Thoracic aorta (tissue), 2 donors: ENCODE results near the gene MAP2K1. TPM values are rescaled to one million over a fixed set of nuclear protein-coding genes. Genes with fewer than 3 reads are reported as not detected.

Experiments
- ATAC-seq: fragments of 150-250 bp; one replicate; pipeline ENCODE4 v1.8.0; 2017; ENCODE audit warnings: low read depth; ENCODE audit not compliant: insufficient number of reproducible peaks, low FRiP score
- DNase-seq: peaks from one replicate; pipeline ENCODE4 v3.0.0-alpha.2; 2020; ENCODE audit warnings: low spot score
- H3K27ac ChIP-seq, 2 donors: fragments of 200-600 bp; sonication (generic); 1 replicate in 1 of 2; 2 replicates in 1 of 2; pipeline ENCODE4 v1.5.1; 2016; ENCODE audit warnings: mild to moderate bottlenecking in 2 of 2, moderate library complexity in 2 of 2
- H3K27me3 ChIP-seq: fragments of 200-600 bp; sonication (generic); replicated peaks from 2 replicates; pipeline ENCODE4 v1.6.0; 2016; ENCODE audit warnings: mild to moderate bottlenecking; ENCODE audit not compliant: insufficient read depth
- H3K36me3 ChIP-seq: fragments of 200-600 bp; sonication (generic); one replicate; pipeline ENCODE4 v1.5.1; 2016
- H3K4me1 ChIP-seq, 2 donors: fragments of 200-600 bp; sonication (generic); 1 replicate in 1 of 2; 2 replicates in 1 of 2; pipeline versions ENCODE4 v1.5.1 to v1.6.0; 2016; ENCODE audit warnings: low read depth in 2 of 2, mild to moderate bottlenecking in 1 of 2; ENCODE audit not compliant: control insufficient read depth in 1 of 2
- H3K4me3 ChIP-seq: fragments of 200-600 bp; sonication (generic); 2 replicates; pipeline ENCODE4 v1.5.1; 2016; ENCODE audit warnings: mild to moderate bottlenecking
- H3K9me3 ChIP-seq: fragments of 200-600 bp; sonication (generic); 2 replicates; pipeline ENCODE4 v1.5.1; 2016
- CTCF ChIP-seq: fragments of 200-600 bp; sonication (generic); IDR thresholded peaks from one replicate; pipeline ENCODE4 v1.5.1; 2019; ENCODE audit warnings: antibody characterized with exemption
- total RNA-seq, 2 donors: library from RNA; depleted of rRNA; stranded (reverse); fragments of >200 nt; gene quantifications; one replicate each; pipeline versions ENCODE4 v1.1.0 to v1.2.3, GENCODE V29; 2016

Gene MAP2K1
- total RNA-seq, 2 donors from 2014 or later = 58.7 to 62.3 TPM

DNA sequence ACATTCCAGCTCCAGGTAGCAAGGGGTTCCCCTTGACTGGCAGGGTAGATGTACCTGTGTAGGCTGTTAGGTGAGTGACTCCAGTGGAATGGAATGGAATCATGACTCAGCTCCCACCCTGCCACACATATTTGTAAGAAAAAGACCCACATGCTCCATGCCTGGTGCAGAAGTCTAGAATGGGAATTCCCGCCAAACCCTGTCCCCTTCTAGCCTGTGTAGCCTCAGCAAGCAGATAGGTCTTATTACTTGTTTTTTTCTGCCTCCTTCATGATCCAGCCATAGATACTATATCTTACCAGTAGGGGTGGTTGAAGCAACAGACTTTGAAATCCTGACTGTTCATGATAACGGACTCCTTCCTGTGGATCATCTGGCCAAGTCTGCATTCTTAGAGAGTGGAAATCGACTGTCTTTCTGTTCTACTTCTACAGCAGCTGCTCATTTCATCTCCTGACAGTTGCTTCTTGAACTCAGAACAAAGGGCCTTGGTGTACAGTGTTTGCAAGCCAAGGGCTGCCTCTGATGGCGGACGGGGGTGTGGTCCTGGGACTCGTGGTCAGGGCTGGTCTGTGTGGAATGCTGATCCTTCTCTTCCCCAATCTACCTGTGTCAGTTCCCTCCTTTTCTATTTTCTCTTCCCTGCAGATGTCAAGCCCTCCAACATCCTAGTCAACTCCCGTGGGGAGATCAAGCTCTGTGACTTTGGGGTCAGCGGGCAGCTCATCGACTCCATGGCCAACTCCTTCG lies 94.6 kb downstream of the MAP2K1 start:
- TF ChIP-seq CTCF = no peak
- ATAC-seq = no peak
- H3K9me3 ChIP-seq = no peaks in the 10 kb centered on the region
- no peaks in the 10 kb centered on the region for H3K27me3 ChIP-seq
- DNase-seq = no peak
- no peaks in the 10 kb centered on the region for H3K4me1 ChIP-seq
- H3K36me3 ChIP-seq = peaks cover 18% of the 10 kb centered on the region
- no peak overlapping the region for H3K4me3 ChIP-seq
- H3K27ac ChIP-seq = no peak overlapping the region

DNA sequence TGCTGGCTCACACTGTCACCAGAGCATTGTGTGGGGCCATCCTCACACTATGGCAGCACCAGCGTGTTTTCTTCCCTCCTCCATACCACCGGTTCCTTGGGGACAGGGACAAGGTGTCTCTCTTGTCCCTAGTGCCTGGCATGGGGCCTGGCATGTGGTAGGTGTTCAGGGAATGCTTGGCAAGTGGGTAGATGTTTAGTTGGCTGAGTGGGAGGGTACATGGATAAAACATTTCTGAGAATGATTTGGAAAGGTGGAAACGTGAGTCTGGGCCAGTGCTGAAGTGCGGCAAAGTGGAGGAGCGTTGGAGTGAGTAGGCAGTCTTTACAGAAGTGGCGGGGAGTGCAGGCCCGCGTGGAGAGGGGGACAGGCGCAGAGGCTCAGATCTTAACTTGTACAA lies 95.8 kb downstream of the MAP2K1 start:
- ATAC-seq (no peak), DNase-seq (no peak)
- no peak for TF ChIP-seq CTCF
- Histone ChIP-seq H3K36me3 (peaks cover 28% of the 10 kb centered on the region), H3K27me3 (no peaks in the 10 kb centered on the region), H3K27ac (no peak overlapping the region), H3K4me1 (no peaks in the 10 kb centered on the region), H3K4me3 (no peak overlapping the region), H3K9me3 (no peaks in the 10 kb centered on the region)

DNA sequence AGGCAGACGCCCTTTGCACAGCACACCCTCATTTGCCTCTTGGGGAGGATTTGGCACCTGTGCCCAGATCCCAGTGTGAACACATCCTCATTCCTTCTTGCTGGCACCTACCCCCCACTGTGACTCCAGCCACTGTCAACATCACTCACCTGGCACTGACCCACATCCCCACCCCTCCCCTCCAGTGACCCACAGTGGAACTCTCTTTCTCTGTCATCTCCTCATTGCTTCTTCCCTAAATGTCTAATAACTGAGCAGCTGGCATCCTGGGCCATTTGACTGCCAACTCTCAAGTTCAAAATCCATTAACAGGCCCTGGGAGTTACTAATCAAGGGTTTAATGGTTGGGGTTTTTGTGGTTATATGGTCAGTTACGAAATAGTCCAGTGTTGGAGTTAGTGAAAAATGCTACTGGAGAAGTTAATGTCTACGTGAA lies 96.4 kb downstream of the MAP2K1 start:
- DNase-seq = no peak
- H3K27ac ChIP-seq = no peak overlapping the region
- no peak for ATAC-seq
- no peaks in the 10 kb centered on the region for H3K27me3 ChIP-seq
- no peak for TF ChIP-seq CTCF
- no peaks in the 10 kb centered on the region for H3K9me3 ChIP-seq
- H3K36me3 ChIP-seq = peaks cover 34% of the 10 kb centered on the region
- no peak overlapping the region for H3K4me3 ChIP-seq
- H3K4me1 ChIP-seq = no peaks in the 10 kb centered on the region

GRCh38 chr15:66484539-66485112 lies 97.9 kb downstream of the MAP2K1 start:
- H3K9me3 ChIP-seq = no peaks in the 10 kb centered on the region
- H3K27ac ChIP-seq = no peak overlapping the region
- no peak overlapping the region for H3K4me3 ChIP-seq
- no peak for ATAC-seq
- H3K27me3 ChIP-seq = no peaks in the 10 kb centered on the region
- DNase-seq = no peak
- no peak for TF ChIP-seq CTCF
- H3K4me1 ChIP-seq = peaks cover 0 to 10% of the 10 kb centered on the region in 2 donors
- H3K36me3 ChIP-seq = peaks cover 41% of the 10 kb centered on the region

- Histone ChIP-seq H3K36me3 (peaks cover 58% of the 10 kb centered on the region), H3K4me1 (peaks cover 0 to 12% of the 10 kb centered on the region in 2 donors)
These were observed 100.2 kb downstream of the MAP2K1 start for GRCh38 chr15:66486887-66487286.

More at GRCh38 chr15:66486887-66487286, 100.2 kb downstream of the MAP2K1 start:
- ATAC-seq = no peak
- Histone ChIP-seq H3K4me3 (no peak overlapping the region), H3K9me3 (no peaks in the 10 kb centered on the region), H3K27ac (no peak overlapping the region), H3K27me3 (no peaks in the 10 kb centered on the region)
- no peak for TF ChIP-seq CTCF
- DNase-seq = no peak
